IMR-90 (cell line): Measurements from ENCODE around the gene MMP27. TPM values are rescaled to one million over a fixed set of nuclear protein-coding genes. Genes with fewer than 3 reads are reported as not detected.
A peak's percentile ranks its signal among the peaks of the same experiment; 100 is the strongest.

Experiments
- ATAC-seq: fragments of 200-7000 bp; cut with Tn5 transposase; 2 replicates; pipeline ENCODE4 v1.9.1; 2020; ENCODE audit warnings: low read depth, mild to moderate bottlenecking, moderate library complexity
- Bru-seq: library from RNA; stranded (reverse); fragments of 400-500 nt; gene quantifications from one replicate; lab custom pipeline; 2021; lab: Mats Ljungman, UMichigan
- BruChase-seq, 2 experiments: library from RNA; stranded (reverse); fragments of 400-500 nt; gene quantifications; one replicate each; lab custom pipeline; 2021; lab: Mats Ljungman, UMichigan
- BruUV-seq: library from RNA; stranded (reverse); fragments of 400-500 nt; replicated peaks from 2 replicates; lab custom pipeline; 2021; lab: Mats Ljungman, UMichigan
- CTCF ChIA-PET: fragments of 300-600 bp; formaldehyde crosslinking; extraction: SDS; loops from one replicate; lab custom pipeline; 2021; ENCODE audit warnings: antibody characterized with exemption; lab: Yijun Ruan, JAX
- POLR2A ChIA-PET: fragments of 300-600 bp; sonication (Branson Sonifier 250); formaldehyde crosslinking; loops from one replicate; lab custom pipeline; 2022; ENCODE audit warnings: antibody characterized with exemption; ENCODE audit not compliant: unreplicated experiment; lab: Charles Lee
- DNase-seq: peaks from one replicate; pipeline ENCODE4 v3.0.0; 2013
- H2AFZ ChIP-seq: replicated peaks from 2 replicates; pipeline ENCODE3; 2013; ENCODE audit warnings: low read length, mild to moderate bottlenecking; ENCODE audit not compliant: poor library complexity
- H2AK5ac ChIP-seq: 2 replicates; pipeline ENCODE4 v1.6.1; 2013; ENCODE audit warnings: low read depth, low read length, inconsistent platforms
- H2AK9ac ChIP-seq: replicated peaks from 2 replicates; pipeline ENCODE3; 2013; ENCODE audit warnings: mild to moderate bottlenecking, low read depth, low read length, moderate library complexity; ENCODE audit not compliant: poor library complexity
- H2BK120ac ChIP-seq: 2 replicates; pipeline ENCODE4 v1.6.1; 2013; ENCODE audit warnings: low read depth, low read length, inconsistent platforms
- H2BK15ac ChIP-seq: 3 replicates; pipeline ENCODE4 v1.6.1; 2013; ENCODE audit warnings: low read depth, low read length, inconsistent platforms
- H2BK20ac ChIP-seq: 2 replicates; pipeline ENCODE4 v1.6.1; 2013; ENCODE audit warnings: low read depth, mild to moderate bottlenecking, inconsistent platforms, low read length, moderate library complexity
- H2BK5ac ChIP-seq: 2 replicates; pipeline ENCODE4 v1.6.1; 2013; ENCODE audit warnings: mild to moderate bottlenecking, low read depth, low read length, inconsistent platforms; ENCODE audit not compliant: poor library complexity, severe bottlenecking
- H3K14ac ChIP-seq: replicated peaks from 2 replicates; pipeline ENCODE4 v1.6.1; 2013; ENCODE audit warnings: low read depth, low read length, inconsistent platforms
- H3K18ac ChIP-seq: 2 replicates; pipeline ENCODE4 v1.6.1; 2013; ENCODE audit warnings: low read depth, low read length, control low read depth
- H3K23ac ChIP-seq: 2 replicates; pipeline ENCODE4 v1.6.1; 2013; ENCODE audit warnings: low read depth, low read length, inconsistent platforms
- H3K27ac ChIP-seq: 2 replicates; pipeline ENCODE4 v1.5.1; 2013; ENCODE audit warnings: mild to moderate bottlenecking, control low read depth, low read length; ENCODE audit not compliant: insufficient read depth
- H3K27me3 ChIP-seq: 2 replicates; pipeline ENCODE4 v1.6.1; 2013; ENCODE audit warnings: low read length; ENCODE audit not compliant: control insufficient read depth, insufficient read depth
- H3K36me3 ChIP-seq: 2 replicates; pipeline ENCODE4 v1.6.1; 2013; ENCODE audit warnings: low read length, mixed read lengths; ENCODE audit not compliant: control insufficient read depth, insufficient read depth
- H3K4ac ChIP-seq: 2 replicates; pipeline ENCODE4 v1.6.1; 2013; ENCODE audit warnings: low read depth, low read length, inconsistent platforms
- H3K4me1 ChIP-seq: 2 replicates; pipeline ENCODE4 v1.6.1; 2013; ENCODE audit warnings: low read length, mixed read lengths; ENCODE audit not compliant: control insufficient read depth, insufficient read depth
- H3K4me2 ChIP-seq: 2 replicates; pipeline ENCODE4 v1.6.1; 2013; ENCODE audit warnings: low read depth, mild to moderate bottlenecking, control low read depth, low read length, moderate library complexity
- H3K4me3 ChIP-seq: 2 replicates; pipeline ENCODE4 v1.5.1; 2013; ENCODE audit warnings: low read depth, mild to moderate bottlenecking, control low read depth, low read length, moderate library complexity; ENCODE audit not compliant: insufficient read depth
- H3K56ac ChIP-seq: 2 replicates; pipeline ENCODE4 v1.6.1; 2013; ENCODE audit warnings: low read length, inconsistent platforms; ENCODE audit not compliant: insufficient read depth; ENCODE audit errors: extremely low read depth
- H3K79me1 ChIP-seq, 2 experiments: 2 replicates each; pipeline ENCODE4 v1.6.1; 2013; ENCODE audit warnings: low read length in 2 of 2, inconsistent platforms in 1 of 2, low read depth in 1 of 2
- H3K9ac ChIP-seq: 2 replicates; pipeline ENCODE4 v1.6.1; 2013; ENCODE audit warnings: low read depth, low read length, control low read depth
- H3K9me1 ChIP-seq: 2 replicates; pipeline ENCODE4 v1.6.1; 2013; ENCODE audit warnings: low read length, inconsistent platforms; ENCODE audit not compliant: insufficient read depth
- H3K9me3 ChIP-seq: 2 replicates; pipeline ENCODE4 v1.6.1; 2013; ENCODE audit warnings: low read length; ENCODE audit not compliant: control insufficient read depth, insufficient read depth
- H4K20me1 ChIP-seq: 2 replicates; pipeline ENCODE4 v1.6.1; 2013; ENCODE audit warnings: low read length, inconsistent platforms; ENCODE audit not compliant: insufficient read depth
- H4K5ac ChIP-seq: 2 replicates; pipeline ENCODE4 v1.6.1; 2013; ENCODE audit warnings: mild to moderate bottlenecking, low read depth, low read length, control low read depth
- H4K8ac ChIP-seq, 2 experiments: 2 replicates each; pipeline ENCODE4 v1.6.1; 2013; ENCODE audit warnings: low read depth in 2 of 2, low read length in 2 of 2, control low read depth in 1 of 2, inconsistent platforms in 1 of 2
- H4K91ac ChIP-seq: 2 replicates; pipeline ENCODE4 v1.6.1; 2013; ENCODE audit warnings: low read depth, low read length, inconsistent platforms; ENCODE audit not compliant: insufficient read depth
- BHLHE40 ChIP-seq: fragments of 150-350 bp; IDR thresholded peaks from 2 replicates; pipeline ENCODE4 v1.6.1; 2016; ENCODE audit warnings: mild to moderate bottlenecking, low read depth, low read length
- CHD1 ChIP-seq: IDR thresholded peaks from 2 replicates; pipeline ENCODE4 v1.6.1; 2012; ENCODE audit warnings: low read depth, low read length, improper control_type of control experiment
- FOS ChIP-seq: fragments of 150-350 bp; IDR thresholded peaks from 2 replicates; pipeline ENCODE4 v1.6.1; 2016; ENCODE audit warnings: low read depth, low read length
- MAFK ChIP-seq: IDR thresholded peaks from 2 replicates; pipeline ENCODE4 v1.6.1; 2012; ENCODE audit warnings: low read depth, low read length, improper control_type of control experiment
- MAZ ChIP-seq: IDR thresholded peaks from 2 replicates; pipeline ENCODE4 v1.6.1; 2012; ENCODE audit warnings: low read depth, mild to moderate bottlenecking, low read length, improper control_type of control experiment, moderate library complexity, borderline replicate concordance
- NFE2L2 ChIP-seq: fragments of 150-350 bp; IDR thresholded peaks from 2 replicates; pipeline ENCODE4 v1.6.1; 2016; ENCODE audit warnings: low read depth, mild to moderate bottlenecking, low read length
- POLR2A ChIP-seq: IDR thresholded peaks from 2 replicates; pipeline ENCODE4 v1.6.1; 2012; ENCODE audit warnings: mild to moderate bottlenecking, low read depth, low read length
- RAD21 ChIP-seq: IDR thresholded peaks from 2 replicates; pipeline ENCODE4 v1.6.1; 2012; ENCODE audit warnings: low read length, improper control_type of control experiment
- RFX5 ChIP-seq: IDR thresholded peaks from 2 replicates; pipeline ENCODE4 v1.8.0; 2012; ENCODE audit warnings: low read depth, mild to moderate bottlenecking, low read length, moderate library complexity
- USF2 ChIP-seq: fragments of 150-350 bp; IDR thresholded peaks from 2 replicates; pipeline ENCODE4 v1.6.1; 2017; ENCODE audit warnings: mild to moderate bottlenecking, antibody characterized with exemption, low read length, low read depth
- WGBS, 2 experiments: methylation state at CpG; one replicate each; pipeline versions ENCODE4 v1.1.5 to v1.1.7; 2013; ENCODE audit warnings: missing lambda C conversion rate in 2 of 2; ENCODE audit not compliant: insufficient read length in 1 of 2; ENCODE audit errors: extremely low coverage in 2 of 2; 5-methylcytosine and 5-hydroxymethylcytosine counted together
- dilution Hi-C: fragments of 300-500 bp; cut with HindIII; formaldehyde crosslinking; loops from one replicate; pipeline ENCODE4 v1.14.3; 2018; ENCODE audit warnings: low sequenced_read_pairs; ENCODE audit not compliant: unreplicated experiment
- in situ Hi-C: fragments of 300-500 bp; cut with MboI; formaldehyde crosslinking; loops from 3 replicates; pipeline ENCODE4 v1.14.3; 2019; ENCODE audit warnings: low sequenced_read_pairs, inconsistent platforms, mixed read lengths
- intact Hi-C: fragments of 100-400 bp; cut with micrococcal nuclease; formaldehyde crosslinking; loops from 2 replicates; pipeline ENCODE4 v1.10.0; 2022
- long read RNA-seq: library from polyadenylated mRNA; unstranded; transcript quantifications from one replicate; pipeline ENCODE4 v2.0.0, GENCODE V29; 2021; ENCODE audit not compliant: unreplicated experiment
- polyA plus RNA-seq, 3 experiments: library from polyadenylated mRNA; depleted of rRNA; stranded (reverse); fragments of >200 nt; gene quantifications; 2 replicates each; pipeline ENCODE4 v1.2.3, GENCODE V29; 2012; ENCODE audit warnings: low replicate concordance in 1 of 3
- total RNA-seq: library from RNA; depleted of rRNA; stranded (reverse); fragments of >200 nt; gene quantifications from 2 replicates; pipeline ENCODE4 v1.2.3, GENCODE V29; 2012; rRNA removed

The MMP27 gene
- total RNA-seq (not detected in 2 replicates), polyA plus RNA-seq (2012; rRNA removed) (not detected in 2 replicates), Bru-seq, nascent RNA (not detected), BruChase-seq, experiment 1, labeled RNA remaining after a 6-hour chase (not detected), BruChase-seq, experiment 2, labeled RNA remaining after a 2-hour chase (percentile 6 among the genes with signal in this experiment)
- polyA plus RNA-seq (2012; cell fraction: cytosol; rRNA removed) = not detected in 2 replicates
- polyA plus RNA-seq (2012; cell fraction: nucleus; rRNA removed; ENCODE audit: low replicate concordance) = not detected in 2 replicates
- long read RNA-seq = 0 reads

GRCh38 chr11:102705626-102706025 is at the start of gene MMP27:
Gene MMP27, minus strand, starts transcription at chr11:102705769. Its CDS starts 55 bp downstream, at chr11:102705714.
- Histone ChIP-seq H3K14ac (no peak within 1 kb of the TSS), H3K27me3 (peaks cover 11% of the 10 kb centered on the region), H3K18ac (no peak within 1 kb of the TSS), H4K8ac (no peak within 1 kb of the TSS), H2BK5ac (no peak within 1 kb of the TSS), H2BK120ac (no peak within 1 kb of the TSS), H2AK9ac (no peak within 1 kb of the TSS), H4K20me1 (no peaks in the 10 kb centered on the region), H3K9me1 (peaks cover 3% of the 10 kb centered on the region; the same call in 1 of the 2 replicates), H3K23ac (no peak within 1 kb of the TSS), H4K91ac (no peak within 1 kb of the TSS), H3K27ac (no peak within 1 kb of the TSS), H3K9me3 (no peaks in the 10 kb centered on the region), H3K56ac (no peak within 1 kb of the TSS), H3K4me2 (no peak within 1 kb of the TSS), H2AFZ (no peak within 1 kb of the TSS), H2BK20ac (no peak within 1 kb of the TSS), H4K5ac (no peak within 1 kb of the TSS), H3K9ac (no peak within 1 kb of the TSS), H3K4me3 (no peak within 1 kb of the TSS), H3K36me3 (no peaks in the 10 kb centered on the region), H3K4me1 (peaks cover 2% of the 10 kb centered on the region; the same call in 1 of the 2 replicates), H2AK5ac (no peak within 1 kb of the TSS), H3K79me1 (no peaks in the 10 kb centered on the region), H2BK15ac (no peak within 1 kb of the TSS), H3K4ac (no peak within 1 kb of the TSS)
- TF ChIP-seq NFE2L2 (no peak), BHLHE40 (no peak), POLR2A (no peak), USF2 (no peak), CHD1 (no peak), FOS (no peak), RAD21 (no peak), RFX5 (no peak), MAZ (no peak), MAFK (no peak)
- in situ Hi-C loops (no loop called here), intact Hi-C loops (no loop called here), dilution Hi-C loops (no loop called here)
- WGBS, 2 experiments = no CpG with 5 or more reads among the region's 5 CpGs
- BruUV-seq = no TSS peak
- POLR2A ChIA-PET = interaction anchor here (0.6 kb wide), 1 partner anchor 657 kb away, joined by 3 read pairs; no protein-coding TSS in a partner anchor
- CTCF ChIA-PET = no interaction called here
- DNase-seq (no peak), ATAC-seq (no peak; the same call in 1 of the 2 replicates)
